Renal pelvis (tissue), 4 donors: ENCODE measurements around the gene DENND1A. TPM values are rescaled to one million over a fixed set of nuclear protein-coding genes. Genes with fewer than 3 reads are reported as not detected.

ENCODE experiments used
- DNase-seq: peaks from one replicate; pipeline ENCODE4 v3.0.0-alpha.2; 2013
- polyA plus RNA-seq, 3 donors: library from polyadenylated mRNA; unstranded; fragments of 120-200 nt; gene quantifications; one replicate each; pipeline ENCODE4 v1.2.1, GENCODE V29; 2013; ENCODE audit not compliant: insufficient read length in 3 of 3

DENND1A gene
- polyA plus RNA-seq, 3 donors = 21.6 to 23.3 (median 22.8) TPM

DNA sequence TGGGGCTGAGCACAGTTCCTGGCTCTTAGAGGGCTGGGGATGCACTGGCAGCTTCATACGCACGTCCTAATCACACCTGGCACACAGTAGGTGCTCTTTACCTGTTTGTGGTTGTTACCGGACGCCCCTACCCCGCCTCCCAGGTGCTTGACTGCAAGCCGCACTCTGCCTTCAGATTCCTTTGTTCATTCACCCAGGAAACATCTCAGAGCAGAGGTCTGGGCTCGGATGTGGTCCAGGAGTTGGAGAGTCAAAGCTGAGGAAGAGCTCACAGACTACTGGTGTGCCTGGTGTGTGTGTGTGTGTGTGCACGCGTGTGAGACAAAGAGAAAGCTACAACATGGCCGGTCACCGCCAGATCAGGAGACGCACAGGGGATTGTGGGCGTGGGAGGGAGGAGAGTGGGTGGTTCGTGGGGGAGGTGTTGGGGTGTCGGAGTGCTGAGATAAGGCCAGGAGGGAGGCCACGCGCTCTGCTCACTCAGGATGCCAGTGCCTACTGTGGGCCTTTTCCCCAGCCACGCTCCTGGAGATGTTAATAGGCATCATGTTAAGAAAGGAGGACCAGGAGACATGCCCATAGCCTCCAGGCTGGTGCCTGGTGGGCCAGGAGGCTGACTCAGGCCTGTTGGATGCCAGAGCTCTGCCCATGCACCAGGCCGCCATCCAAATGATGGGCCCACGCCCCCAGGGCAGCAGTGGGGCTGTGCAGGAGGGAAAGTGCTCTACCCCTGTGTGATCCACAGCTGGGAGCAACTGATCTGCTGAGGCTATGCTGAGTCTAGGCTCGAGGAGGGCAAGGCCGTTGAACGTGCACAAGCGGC, 534.0 kb downstream of the DENND1A start:
- DNase-seq = no peak

DNA sequence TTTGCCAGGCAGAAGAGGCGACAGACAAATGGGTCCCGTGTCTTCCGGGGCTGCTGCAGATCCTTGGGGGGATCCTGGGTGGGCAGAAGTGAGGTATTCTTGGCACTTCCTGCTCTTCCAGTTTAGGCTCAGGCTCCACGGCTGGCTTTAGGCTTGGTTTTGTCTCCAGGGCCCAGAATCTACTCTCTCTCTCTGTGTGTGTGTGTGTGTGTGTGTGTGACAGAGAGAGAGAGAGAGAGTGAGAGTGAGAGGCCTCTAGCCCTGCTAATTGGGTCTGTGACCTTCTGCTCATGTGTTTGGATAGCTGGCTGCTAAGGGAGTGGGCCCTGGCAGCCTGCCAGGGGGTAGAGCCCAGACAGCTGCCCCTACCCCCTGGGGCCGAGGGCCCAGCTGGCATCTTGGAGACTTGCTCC, 534.6 kb downstream of the DENND1A start:
- DNase-seq = no peak

DNA sequence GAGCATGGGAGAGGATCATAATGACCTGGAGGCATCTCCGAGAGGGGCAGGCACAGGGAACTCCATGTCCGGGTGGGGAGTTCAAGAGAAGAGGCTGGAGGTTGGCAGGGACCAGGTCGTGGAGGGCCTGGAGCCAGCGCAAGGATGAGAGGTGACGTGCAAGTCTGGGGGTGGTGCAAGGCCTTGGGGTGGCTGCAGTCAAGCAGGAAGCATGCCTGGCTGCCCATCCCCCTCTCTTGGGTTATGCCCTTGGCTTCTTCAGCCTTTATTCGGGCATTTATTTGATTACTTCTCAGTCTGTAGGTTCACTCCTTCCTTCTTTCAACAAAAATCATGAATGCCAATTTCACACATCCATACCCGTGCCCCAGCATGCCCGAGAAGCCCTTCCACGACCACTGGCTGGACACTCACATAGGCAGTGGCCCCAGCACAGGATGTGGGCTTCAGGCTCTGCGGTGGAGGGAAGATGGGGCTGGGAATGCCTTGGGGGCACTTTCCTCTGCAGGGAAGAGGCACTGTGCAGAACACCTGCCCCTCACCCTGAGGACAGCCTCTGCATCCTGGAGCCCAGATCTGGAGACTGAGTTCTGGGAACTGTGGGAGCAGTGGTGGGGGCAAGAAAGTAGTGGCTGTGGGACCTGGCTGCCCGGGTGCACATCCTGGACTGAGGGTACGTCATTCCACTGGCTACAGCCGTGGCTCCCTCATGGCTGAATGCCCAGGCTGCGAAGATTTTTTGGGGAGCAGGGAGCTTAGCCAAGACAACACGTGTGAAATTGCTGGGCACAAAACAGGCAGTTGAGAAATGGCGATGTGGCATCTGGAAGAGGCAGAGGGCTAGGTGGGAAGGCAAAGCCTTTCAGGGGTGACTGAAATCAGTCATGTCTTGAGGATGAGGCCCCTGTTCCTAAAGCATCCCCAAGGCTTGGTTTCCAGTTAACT, 535.4 kb downstream of the DENND1A start:
- DNase-seq = no peak

DNA sequence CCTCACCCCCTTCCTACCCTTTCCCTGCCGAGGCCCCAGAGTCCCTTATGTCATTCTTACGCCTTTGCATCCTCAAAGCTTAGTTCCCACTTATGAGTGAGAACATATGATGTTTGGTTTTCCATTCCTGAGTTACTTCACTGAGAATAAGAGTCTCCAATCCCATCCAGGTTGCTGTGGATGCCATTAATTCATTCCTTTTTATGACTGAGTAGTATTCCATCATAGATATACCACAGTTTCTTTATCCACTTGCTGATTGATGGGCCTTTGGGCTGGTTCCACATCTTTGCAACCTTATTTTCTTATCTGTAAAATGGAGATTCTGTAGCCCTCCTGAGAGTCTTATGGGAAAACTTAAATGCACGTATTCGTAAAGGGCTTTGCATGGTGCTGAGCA, 537.1 kb downstream of the DENND1A start:
- DNase-seq = no peak

DNA sequence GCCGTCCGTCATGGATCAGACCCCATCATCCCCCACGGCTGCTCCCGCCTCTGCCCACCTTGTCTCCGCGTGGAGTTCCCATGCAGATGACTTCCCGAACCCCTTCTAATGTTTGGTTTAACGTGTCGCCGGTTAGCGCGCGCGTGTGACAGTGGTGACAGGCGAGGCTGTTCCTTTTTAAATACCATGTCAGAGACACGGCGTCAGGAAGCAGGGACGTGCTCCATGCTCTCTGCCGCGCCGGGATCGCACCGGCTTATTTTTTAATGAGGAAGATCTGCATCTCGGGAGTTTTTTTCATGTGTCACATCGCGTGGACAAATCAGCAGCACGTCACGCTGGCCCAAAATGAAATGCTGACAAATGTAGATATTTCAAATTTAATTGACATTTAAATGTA, 538.0 kb downstream of the DENND1A start:
- DNase-seq = no peak

DNA sequence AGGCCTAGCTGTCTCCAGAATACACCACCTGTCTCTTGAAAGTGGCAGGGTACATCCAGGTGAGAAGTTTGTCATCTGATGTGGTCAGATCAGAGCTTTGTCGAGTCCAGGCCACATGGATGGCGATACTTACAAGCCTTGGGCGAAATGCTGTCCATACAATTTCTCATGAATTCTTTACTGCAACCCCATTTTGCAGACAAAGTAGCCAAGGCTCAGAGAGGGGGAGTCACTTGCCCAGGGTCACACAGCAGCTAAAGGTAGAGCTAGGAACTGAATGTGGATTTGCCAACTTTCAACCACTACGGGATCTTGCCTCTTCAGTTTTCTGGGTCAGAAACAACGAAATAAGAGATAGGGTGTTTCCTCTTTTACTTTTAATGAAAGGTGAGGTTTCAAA, 538.7 kb downstream of the DENND1A start:
- no peak for DNase-seq

DNA sequence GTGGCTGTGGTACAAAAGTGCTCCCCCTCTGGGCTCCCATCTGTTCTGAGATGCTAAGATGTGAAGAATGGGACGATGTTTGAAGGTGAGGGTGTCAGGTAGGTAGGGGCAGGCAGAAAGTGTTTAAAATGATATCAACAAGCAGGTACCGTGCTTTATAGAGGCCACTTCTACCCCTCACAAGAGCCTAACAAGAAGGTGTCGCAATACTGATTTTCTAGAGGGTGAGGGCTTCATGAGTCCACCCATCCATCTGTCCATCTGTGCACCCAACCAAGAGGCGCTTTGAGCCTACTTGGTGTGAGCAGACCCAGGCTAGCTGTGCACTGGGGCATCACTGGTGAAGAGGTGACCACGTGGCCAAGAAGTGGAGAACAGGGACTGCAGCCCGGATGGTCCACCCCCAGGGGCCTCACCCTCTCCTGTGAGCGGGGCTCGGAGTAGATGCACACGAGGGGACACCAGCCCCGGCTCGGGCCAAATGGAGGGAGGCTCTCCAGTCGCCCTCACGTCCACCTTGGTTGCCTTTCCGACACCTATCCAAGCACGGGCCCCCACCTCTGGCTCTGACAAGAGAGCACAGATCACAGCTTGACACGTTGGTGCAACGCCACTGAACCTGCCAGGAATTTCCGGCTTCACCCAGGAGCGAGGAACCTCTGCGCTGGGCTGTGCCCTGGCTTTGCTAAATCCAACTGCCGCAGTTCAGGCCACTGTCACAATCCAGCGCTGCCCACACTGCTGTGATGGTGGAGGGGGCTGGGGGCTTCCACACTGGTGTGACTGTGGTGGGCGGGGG, 539.4 kb downstream of the DENND1A start:
- no peak for DNase-seq

DNA sequence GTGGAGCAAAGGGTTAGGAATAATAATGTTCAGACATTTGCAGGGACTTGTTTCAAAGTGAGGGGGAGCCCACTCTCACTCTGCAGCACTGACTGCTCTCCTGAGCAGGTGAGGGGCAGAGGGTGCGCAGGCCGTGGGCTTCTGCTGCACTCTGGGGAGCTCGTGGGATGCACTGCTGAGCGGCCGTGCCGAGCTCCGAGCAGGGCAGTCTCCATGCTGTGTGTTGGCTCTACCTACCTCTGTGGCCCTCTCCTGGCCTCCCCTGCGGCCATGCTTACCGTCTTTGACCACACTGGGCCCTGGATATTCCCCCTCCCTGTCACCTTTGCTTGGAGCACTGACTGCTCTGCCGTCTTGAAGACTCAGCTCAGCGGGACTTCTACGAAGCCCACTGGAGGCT, 540.2 kb downstream of the DENND1A start:
- DNase-seq = no peak

DNA sequence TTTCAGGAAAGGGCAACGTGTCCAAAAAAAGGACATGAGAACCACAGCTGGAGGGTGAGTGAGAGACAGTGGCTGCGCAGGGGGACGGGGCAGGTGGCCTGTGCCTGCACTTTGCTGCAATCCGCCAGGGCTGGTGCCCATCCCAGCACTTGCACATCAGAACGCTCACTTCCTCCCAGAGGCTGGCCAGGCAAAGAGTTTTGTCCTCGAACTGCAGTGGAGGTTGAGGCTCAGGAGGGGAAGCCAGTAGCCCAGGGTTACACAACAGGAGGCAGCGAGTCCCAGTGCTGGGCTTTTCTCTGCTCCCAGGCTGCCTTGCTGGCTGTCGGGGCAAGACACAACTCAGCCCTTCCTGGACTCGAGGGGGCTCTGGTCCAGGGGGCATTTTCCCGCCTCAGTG, 540.9 kb downstream of the DENND1A start:
- no peak for DNase-seq

DNA sequence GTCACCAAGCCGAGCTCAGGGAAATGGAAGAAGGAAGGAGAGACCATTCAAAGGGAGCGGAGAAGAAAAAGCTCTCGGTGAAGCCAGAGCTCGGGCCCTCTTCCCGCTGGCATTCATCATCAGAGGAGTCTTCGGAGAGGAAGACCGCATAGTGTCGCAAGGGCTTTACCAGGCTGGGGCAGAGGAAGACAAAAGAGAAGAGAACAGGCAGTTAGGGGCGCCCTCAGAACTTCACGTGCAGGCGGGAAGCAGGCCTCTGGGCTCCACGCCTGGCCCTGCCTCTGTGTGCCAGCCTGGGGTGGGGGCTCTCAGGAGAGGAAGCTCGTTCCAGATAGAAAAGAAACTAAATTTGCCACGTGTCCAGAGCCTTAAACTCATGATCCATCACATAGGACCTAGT, 542.2 kb downstream of the DENND1A start:
- DNase-seq = no peak

DNA sequence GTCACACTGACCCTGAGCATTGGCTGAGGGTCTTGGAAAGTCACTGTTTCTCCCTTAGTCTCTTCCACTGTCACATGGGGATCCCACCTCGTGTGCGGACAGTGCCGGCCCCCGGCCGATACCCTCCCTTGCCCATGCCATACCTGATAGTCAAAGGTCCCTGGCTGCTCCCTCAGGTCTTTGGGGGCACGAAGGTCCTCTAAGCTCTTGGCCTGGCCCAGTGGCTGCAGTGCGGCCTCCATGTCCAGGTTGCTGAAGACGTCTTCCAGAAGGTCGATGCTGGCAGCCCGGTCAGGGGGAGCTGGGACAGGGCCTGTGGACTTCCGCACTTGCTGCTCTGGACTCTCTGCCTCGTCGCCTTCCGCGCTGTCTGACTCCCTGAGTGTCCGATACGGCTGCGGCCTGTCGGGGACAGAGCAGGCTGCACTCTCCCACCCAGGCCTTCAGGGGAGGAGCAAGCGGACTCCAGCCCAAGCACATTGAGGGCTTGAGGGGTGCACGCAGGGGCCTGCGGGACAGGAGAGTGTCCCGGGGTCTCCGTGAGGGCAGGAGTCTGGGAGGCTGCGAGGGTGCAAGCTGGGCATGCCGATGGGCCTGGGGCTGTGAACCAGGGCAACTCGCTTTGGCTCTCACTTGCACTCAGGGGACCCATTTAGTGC, 546.3 kb downstream of the DENND1A start:
- no peak for DNase-seq

DNA sequence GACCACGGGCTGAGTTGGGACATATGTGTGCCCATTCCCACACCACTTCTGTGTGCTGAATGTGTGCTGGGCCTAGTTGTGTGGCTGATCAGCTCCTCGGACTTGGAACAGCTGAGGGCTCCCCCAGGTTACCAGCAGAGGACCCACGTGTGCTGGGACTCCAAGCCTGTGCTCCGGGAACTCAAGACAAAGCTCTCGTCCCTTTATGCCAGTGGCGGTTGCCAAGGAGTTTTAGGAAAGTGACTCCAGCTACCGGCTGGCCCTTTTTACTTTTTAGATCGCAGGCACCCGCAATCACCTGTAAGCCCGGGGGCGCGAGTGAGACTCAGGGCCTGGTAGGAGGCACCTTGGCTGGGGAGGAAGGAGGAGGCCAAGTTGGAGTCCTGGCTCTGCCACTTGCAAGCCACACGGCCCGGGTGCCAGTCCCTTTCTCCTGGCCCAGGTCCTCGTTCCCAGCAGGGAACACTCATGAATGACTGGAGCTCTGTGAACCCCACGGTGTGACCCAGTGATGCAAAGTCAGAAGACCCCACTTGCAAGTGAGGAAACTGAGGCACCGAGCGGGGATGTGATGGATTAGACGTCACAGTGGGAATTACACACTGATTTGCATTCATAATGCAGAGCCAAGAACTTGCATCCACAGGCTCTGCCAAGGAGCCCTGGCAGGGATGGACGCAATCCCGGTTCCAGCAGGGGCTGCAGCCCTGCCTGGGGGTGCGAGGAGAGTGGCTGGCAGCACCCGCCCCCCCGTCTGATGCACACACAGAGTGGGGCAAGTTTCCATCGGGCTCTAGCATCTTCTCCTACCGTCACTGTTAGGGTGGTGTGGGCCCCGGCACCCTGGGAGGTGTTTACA, 547.0 kb downstream of the DENND1A start:
- no peak for DNase-seq

DNA sequence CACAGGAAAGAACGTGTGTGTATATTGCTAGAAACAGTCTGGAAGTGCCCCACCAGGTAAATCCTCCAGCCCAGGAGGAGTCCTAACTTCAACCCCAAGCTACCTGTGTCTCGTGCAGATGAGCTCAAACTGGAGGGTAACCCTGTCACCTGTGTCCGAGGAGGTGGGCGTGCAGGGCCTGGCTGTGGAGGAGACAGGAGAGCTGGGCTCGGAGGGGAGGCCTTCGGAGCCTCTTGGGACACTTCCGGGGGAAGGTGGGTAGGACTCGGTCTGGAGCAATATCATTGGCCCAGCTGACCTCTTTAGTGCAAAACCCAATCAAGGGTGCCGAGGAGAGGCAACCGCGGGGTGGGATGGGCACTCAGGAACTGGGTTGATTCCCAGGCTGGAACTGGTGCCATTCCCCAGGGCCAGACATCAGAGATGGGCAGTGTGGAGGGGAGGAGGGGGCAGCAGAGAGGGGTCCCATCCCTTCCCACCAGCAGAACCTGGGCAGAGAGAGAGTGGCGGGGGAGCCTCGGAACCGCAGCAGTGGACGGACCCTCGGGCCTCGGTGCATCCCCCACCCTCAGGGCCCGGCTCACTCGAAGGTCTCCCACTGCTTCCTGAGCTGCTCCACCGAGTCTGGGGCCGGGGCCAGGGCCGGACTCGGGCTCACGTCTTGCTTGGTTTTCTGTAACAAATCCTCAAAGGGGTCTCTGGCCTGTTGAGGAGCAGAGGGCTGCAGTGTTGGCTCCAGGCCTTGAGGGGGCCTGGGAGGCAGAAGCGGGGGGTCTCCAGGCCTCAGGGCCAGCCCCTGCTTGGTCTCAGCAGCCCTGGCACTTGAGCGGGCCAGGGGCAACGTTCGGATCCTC, 548.8 kb downstream of the DENND1A start:
- no peak for DNase-seq

DNA sequence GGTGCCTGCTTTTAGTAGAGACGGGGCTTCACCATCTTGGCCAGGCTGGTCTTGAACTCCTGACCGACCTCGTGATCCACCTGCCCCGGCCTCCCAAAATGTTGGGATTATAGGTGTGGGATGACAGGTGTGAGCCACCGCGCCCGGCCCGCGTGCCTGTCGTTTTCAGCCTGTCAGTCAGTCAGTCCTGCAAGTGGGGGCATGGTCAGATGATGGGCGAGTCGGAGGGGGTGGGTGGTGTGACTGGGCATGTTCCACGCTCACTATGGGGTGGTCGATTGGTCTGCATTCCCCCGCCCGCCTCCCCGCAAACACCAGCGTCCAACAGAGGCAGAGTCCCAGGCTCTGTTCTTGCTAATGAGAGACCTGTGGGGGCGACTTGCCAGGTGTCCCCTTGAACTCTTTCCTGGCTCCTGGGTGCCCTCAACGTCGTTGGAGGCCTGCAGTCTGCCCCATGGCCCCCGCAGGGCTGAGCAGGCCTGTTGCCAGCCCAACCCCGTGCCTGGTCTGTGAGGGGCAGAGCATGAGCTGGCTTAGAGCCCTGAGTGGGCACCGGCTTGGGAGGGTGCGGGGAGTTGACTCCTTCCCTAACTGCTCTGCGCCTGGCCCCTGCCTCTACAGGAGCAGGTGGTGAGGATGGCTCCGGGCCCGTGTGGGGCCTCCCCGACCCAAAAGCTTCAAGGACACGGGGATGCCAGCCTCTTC, 550.8 kb downstream of the DENND1A start:
- no peak for DNase-seq

DNA sequence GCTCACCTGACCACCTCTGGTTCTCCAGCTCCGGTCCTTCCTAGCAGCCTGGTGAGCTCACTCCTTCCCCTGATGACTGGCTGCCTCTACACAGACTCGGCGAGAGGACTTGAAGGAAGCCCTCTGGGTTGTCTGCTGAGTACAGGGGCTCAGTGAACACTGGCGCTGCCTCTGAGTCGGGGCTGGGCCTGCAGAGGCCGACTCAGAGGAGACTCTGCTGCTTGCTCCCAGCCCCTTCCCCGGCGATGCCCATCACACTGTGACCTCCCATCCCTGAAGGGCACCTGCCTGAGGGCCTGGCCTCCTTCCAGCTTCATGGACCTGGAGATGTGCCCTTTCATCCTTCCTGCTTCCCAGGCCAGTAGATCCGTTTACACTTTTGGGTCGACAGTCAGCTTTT, 551.9 kb downstream of the DENND1A start:
- DNase-seq = no peak

DNA sequence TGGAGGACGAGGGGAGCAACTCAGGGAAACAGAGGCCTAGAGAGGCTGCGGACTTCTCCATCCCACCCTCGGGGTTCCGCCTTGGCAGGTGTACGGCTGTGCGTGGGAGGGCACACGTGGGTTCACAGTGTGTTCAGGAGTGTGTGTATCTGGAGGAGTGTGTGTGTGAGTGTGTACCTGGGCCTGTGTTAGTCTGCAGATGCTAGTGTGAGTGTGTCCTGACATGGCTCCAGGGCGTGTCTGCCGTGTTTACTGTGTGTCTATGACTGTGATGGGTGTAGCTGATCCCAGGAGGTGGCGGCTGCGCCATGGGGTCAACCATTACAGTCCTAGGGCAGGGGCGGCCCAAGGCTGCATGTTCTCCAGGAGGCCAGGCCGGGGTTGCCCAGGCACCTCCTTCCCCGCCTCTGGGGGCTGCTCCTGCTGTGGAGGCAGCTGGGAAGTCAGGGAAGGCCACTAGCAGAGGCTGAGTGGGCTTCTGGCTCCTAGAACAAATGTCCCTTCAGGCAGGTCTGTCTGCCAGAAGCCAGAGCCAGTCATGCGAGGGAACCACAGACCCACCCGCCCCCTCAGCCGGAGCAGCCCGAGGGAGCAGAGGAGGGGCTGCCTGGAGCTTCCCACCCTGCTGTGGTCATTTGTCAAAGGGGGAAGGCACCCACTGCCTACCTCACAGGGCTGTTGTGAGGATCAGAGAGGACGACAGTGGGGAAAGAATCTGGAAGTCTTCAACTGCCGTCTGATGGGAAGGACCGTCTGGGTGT, 552.5 kb downstream of the DENND1A start:
- no peak for DNase-seq

DNA sequence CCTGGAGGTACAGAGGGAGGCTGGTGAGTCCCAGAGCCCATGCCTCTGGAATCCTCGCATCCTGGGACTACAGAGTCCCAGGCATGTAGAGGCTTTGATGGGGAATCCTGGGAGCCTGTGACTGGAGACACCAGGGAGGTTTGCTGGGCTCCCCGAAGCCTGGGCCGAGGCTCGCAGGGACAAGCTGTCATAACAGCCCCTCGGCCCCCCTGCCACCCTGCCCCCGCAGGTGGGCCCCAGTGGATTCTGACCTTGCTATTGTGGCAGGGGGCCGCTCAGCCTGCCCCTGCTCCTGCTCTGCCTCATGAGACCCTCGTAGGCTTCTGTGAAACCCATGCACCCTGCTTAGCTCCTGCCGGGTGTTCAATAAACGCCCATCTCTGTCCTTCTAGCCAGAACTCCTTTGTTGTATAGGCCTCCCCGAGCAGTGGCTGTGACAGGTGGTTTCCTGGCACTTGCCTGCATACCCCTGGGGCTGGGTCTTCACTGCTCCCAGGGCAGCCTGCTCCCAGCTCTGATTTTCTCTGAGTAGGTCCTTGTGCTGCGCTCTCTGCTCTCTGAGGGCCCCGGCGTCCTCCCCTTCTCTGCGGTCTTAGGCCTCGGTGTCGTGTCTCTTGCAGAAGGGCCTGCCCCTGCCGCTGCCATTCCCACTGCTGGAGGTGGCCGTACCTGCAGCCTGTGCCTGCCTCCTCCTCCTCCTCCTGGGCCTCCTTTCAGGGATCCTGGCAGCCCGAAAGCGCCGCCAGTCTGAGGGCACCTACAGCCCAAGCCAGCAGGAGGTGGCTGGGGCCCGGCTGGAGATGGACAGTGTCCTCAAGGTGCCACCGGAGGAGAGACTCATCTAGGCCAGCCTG, 553.5 kb downstream of the DENND1A start:
- DNase-seq = no peak
